IPS DF 6.9 (cell line): Measurements from ENCODE around the gene ANKRD65.
"Not testable (repeated sequence)": the region's sequence is repeated elsewhere in the genome, so short reads cannot be mapped to it uniquely, and the experiment has no call there.

Source experiments
- DNase-seq: peaks from one replicate; pipeline ENCODE4 v3.0.0-alpha.2; 2013; ENCODE audit warnings: low read depth, low spot score
- H3K27ac ChIP-seq: one replicate; pipeline ENCODE4 v1.5.1; 2013; ENCODE audit warnings: low read length, control low read depth
- H3K27me3 ChIP-seq: 2 replicates; pipeline ENCODE4 v1.6.1; 2013; ENCODE audit warnings: mild to moderate bottlenecking, low read length; ENCODE audit not compliant: control insufficient read depth, insufficient read depth
- H3K36me3 ChIP-seq: 2 replicates; pipeline ENCODE4 v1.6.1; 2013; ENCODE audit warnings: low read length; ENCODE audit not compliant: control insufficient read depth, insufficient read depth
- H3K4me1 ChIP-seq: 2 replicates; pipeline ENCODE4 v1.6.1; 2013; ENCODE audit warnings: low read length; ENCODE audit not compliant: control insufficient read depth, insufficient read depth
- H3K4me3 ChIP-seq: 2 replicates; pipeline ENCODE4 v1.5.1; 2013; ENCODE audit warnings: mild to moderate bottlenecking, low read length
- H3K9me3 ChIP-seq: 2 replicates; pipeline ENCODE4 v1.6.1; 2013; ENCODE audit warnings: low read length, inconsistent platforms; ENCODE audit not compliant: control insufficient read depth, insufficient read depth
- WGBS: extraction: QIAGEN DNeasy Blood & Tissue Kit; methylation state at CpG from one replicate; pipeline ENCODE4 v1.1.7; 2013; ENCODE audit warnings: mixed read lengths, missing lambda C conversion rate; ENCODE audit not compliant: insufficient read length, insufficient coverage; 5-methylcytosine and 5-hydroxymethylcytosine counted together

ANKRD65 gene

GRCh38 chr1:1376551-1377226, 44.4 kb downstream of the ANKRD65 start:
- WGBS: no CpG with 5 or more reads among the region's 10 CpGs
- Histone ChIP-seq H3K27ac (no peak overlapping the region), H3K36me3 (peaks cover under 1% of the 10 kb centered on the region; the same call in 1 of the 2 replicates), H3K27me3 (no peaks in the 10 kb centered on the region), H3K9me3 (no peaks in the 10 kb centered on the region), H3K4me3 (no peak overlapping the region), H3K4me1 (no peaks in the 10 kb centered on the region; the same call in 1 of the 2 replicates)
- DNase-seq: no peak

GRCh38 chr1:1374929-1375662, 46.0 kb downstream of the ANKRD65 start, which contains the start of gene AURKAIP1:
Gene AURKAIP1, minus strand, starts transcription at chr1:1375207. Its CDS starts 451 bp downstream, at chr1:1374756.
- WGBS: no CpG with 5 or more reads among the region's 85 CpGs
- no peaks in the 10 kb centered on the region; the same call in 1 of the 2 replicates for H3K4me1 ChIP-seq
- H3K4me3 ChIP-seq: peak within 1 kb of the TSS; percentile 91

DNA sequence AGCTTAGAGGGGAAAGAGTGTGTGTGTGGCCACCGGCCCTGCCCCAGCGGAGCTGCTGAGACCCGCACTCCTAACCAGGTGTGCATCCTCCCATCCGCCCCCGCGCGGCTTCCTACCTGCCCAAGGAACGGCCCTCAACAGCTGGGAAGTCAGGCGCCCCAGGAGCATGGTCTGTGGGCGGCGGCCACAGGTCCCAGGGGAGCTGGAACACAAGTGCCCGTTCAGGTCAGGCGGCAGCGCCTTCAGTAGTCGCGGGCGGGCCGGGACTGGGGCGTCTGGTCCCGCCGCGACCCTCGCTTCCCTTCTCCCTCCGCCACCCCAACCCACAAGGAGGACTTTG, 46.5 kb downstream of the ANKRD65 start:
- Histone ChIP-seq H3K27me3 (no peaks in the 10 kb centered on the region), H3K27ac (no peak overlapping the region), H3K4me3 (peak overlapping the region; percentile 91), H3K36me3 (no peaks in the 10 kb centered on the region), H3K4me1 (no peaks in the 10 kb centered on the region; the same call in 1 of the 2 replicates), H3K9me3 (no peaks in the 10 kb centered on the region)
- no peak for DNase-seq
- WGBS: no CpG with 5 or more reads among the region's 24 CpGs

More at GRCh38 chr1:1374929-1375662, 46.0 kb downstream of the ANKRD65 start, which contains the start of gene AURKAIP1:
- Histone ChIP-seq H3K9me3 (no peaks in the 10 kb centered on the region), H3K27me3 (no peaks in the 10 kb centered on the region), H3K27ac (no peak within 1 kb of the TSS), H3K36me3 (no peaks in the 10 kb centered on the region)
- DNase-seq: peak; percentile 97

- Histone ChIP-seq H3K27me3 (no peaks in the 10 kb centered on the region), H3K4me1 (no peaks in the 10 kb centered on the region; the same call in 1 of the 2 replicates), H3K36me3 (no peaks in the 10 kb centered on the region), H3K4me3 (peak overlapping the region; percentile 91), H3K9me3 (no peaks in the 10 kb centered on the region), H3K27ac (no peak overlapping the region)
- no peak for DNase-seq
- WGBS: no CpG with 5 or more reads among the region's 52 CpGs
Observed at GRCh38 chr1:1373815-1374588, 47.1 kb downstream of the ANKRD65 start.

DNA sequence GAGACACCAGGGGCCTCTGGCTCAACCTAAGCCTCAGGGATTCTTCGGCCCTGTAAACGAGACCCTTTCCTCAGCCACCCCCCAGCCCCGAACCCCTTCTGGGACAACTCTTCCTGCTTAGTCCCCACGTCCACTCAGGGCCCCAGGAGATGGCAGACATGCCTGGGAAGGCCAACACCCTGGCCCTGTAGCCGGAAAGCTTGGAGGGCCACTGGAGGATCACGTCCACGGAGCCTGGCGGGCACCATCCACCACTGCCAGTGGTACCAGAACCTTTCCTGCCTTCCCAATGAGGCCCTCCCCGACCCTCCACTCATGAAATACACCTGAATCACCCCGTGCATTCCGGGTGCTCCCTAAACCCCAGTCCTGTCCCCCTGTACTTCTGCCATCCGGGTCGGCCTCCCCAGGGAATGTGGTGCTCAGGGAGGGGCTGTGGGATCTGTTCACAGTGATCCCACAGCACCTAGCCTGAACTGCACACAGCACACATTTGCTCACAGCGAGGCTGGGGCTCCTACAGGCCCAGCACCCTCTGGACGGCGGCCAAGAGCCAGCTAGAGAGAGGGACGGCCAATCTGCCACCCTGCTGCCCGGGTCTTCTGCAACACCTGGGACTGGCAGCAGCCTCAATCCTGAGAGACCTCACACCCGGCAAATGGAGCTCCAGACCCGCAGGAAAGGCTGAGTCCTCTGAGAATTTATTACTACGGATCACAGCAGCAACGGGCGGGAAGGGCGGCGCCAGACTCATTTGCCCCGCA, 47.8 kb downstream of the ANKRD65 start:
- H3K4me1 ChIP-seq: no peaks in the 10 kb centered on the region; the same call in 1 of the 2 replicates
- no CpG with 5 or more reads among the region's 26 CpGs for WGBS
- H3K27ac ChIP-seq: no peak overlapping the region
- H3K4me3 ChIP-seq: no peak overlapping the region
- H3K27me3 ChIP-seq: no peaks in the 10 kb centered on the region
- no peaks in the 10 kb centered on the region for H3K9me3 ChIP-seq
- DNase-seq: no peak
- no peaks in the 10 kb centered on the region for H3K36me3 ChIP-seq

DNA sequence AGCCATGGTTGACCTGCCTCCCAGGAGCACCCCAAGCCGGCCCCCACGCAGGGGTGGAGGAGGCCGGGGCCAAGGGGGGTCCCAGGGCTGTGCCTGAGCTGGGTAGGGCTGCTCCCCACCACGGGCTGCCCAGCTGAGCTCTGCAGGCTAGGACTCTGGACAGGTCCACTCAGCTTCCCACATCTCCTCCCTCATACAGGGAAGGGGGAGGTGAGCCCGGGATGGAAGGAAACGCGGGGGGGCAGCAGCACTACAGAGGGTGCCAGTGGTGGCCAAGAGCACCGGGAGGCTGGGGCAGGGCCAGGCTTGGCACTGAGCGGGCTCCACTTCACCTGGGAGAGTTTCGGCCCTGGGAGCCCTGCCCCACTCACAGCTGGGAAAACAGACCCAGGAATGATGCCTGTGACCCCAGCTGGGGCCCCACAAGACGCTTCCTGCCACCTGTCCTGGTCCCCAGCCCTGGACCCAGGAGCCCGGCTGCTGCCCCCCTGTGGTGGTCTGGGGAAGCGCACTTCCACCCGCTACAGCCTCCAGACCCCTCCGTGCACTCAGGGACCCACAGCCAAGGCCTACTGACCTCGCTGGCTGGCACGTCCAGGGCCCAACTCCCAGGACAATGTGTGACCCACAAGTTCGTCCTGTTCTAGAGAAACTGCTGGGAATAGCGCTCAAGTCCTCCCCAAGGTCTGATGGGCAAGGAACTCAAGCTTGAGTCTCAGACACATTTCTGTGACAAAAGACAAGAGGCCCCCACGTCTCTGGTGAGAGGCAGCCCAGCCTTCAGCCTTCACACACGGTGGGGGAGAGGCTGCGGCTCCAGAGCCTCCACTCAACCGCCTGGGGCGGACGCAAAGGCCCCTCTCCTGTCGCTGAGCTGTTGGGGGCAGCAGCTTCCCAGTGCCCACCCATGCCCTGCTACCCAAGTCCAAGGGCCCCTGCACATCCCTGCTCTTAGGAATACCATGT, 49.0 kb downstream of the ANKRD65 start:
- Histone ChIP-seq H3K4me3 (no peak overlapping the region), H3K9me3 (no peaks in the 10 kb centered on the region), H3K36me3 (no peaks in the 10 kb centered on the region), H3K27me3 (no peaks in the 10 kb centered on the region), H3K27ac (no peak overlapping the region), H3K4me1 (no peaks in the 10 kb centered on the region; the same call in 1 of the 2 replicates)
- DNase-seq: no peak
- no CpG with 5 or more reads among the region's 26 CpGs for WGBS

DNA sequence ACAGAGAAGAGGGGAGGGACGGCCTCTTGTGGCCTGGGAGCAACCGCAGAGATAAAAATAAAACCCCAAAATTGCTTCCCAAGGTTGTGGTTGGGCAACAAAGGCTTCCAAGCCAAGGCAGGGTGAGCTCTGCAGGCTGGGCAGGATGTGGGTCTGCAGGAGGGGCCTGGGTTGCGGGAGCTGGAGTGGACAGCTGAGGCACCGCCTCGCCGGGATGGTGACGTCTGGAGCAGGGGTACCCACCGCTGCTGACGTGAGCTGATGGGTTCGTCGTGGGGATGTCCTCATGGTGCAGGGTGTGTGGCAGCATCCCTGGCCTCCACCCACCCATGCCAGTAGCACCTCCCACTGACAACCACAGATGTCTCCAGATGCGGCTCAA, 49.7 kb downstream of the ANKRD65 start:
- Histone ChIP-seq H3K4me3 (no peak overlapping the region), H3K27ac (no peak overlapping the region), H3K4me1 (no peaks in the 10 kb centered on the region; the same call in 1 of the 2 replicates), H3K36me3 (no peaks in the 10 kb centered on the region), H3K9me3 (no peaks in the 10 kb centered on the region), H3K27me3 (no peaks in the 10 kb centered on the region)
- no CpG with 5 or more reads among the region's 12 CpGs for WGBS
- no peak for DNase-seq

DNA sequence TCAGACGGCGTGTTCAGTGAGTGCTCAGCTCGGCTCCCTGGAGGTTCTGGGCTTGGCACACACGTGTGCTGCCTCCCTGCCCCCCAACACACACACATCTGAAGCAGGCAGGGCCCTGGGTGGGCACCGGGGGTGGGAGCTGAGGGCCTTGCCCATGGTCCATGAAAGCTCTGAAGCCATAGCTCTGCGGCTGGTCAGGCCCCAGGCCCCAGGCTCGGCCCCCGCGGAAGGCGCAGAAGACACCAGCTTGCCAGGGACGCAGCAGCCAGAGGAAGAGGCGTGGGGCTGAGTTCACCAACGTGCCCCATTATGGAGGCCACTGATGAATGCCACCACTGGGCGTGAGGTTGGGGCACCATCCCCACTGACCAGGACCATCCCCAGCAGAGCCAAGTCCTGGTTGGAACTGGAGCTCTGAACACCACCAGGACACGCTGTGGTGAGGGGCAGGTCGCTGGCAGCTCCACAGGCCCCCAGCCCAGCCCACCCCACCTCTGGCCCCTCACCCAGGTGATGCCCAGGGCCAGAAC, 50.2 kb downstream of the ANKRD65 start:
- Histone ChIP-seq H3K9me3 (no peaks in the 10 kb centered on the region), H3K36me3 (no peaks in the 10 kb centered on the region), H3K4me1 (no peaks in the 10 kb centered on the region; the same call in 1 of the 2 replicates), H3K4me3 (no peak overlapping the region), H3K27me3 (no peaks in the 10 kb centered on the region), H3K27ac (no peak overlapping the region)
- DNase-seq: no peak
- WGBS: no CpG with 5 or more reads among the region's 16 CpGs

- not testable (repeated sequence) for H3K27me3 ChIP-seq, H3K4me3 ChIP-seq, H3K9me3 ChIP-seq, H3K27ac ChIP-seq, H3K4me1 ChIP-seq, DNase-seq, H3K36me3 ChIP-seq
- no CpG with 5 or more reads among the region's 14 CpGs for WGBS
Observed at GRCh38 chr1:1370094-1370493, 51.0 kb downstream of the ANKRD65 start.
